ENCODE data around the gene CCL24.
"Not testable (repeated sequence)": the region's sequence is repeated elsewhere in the genome, so short reads cannot be mapped to it uniquely, and the experiment has no call there.

The CCL24 gene

GRCh38 chr7:75819711-75820110, 6.1 kb upstream of the CCL24 start:
- DNase-seq (ENCODE audit: low read depth): no peak

GRCh38 chr7:75818472-75818871, 4.9 kb upstream of the CCL24 start:
- no peak for DNase-seq (ENCODE audit: low read depth)

DNA sequence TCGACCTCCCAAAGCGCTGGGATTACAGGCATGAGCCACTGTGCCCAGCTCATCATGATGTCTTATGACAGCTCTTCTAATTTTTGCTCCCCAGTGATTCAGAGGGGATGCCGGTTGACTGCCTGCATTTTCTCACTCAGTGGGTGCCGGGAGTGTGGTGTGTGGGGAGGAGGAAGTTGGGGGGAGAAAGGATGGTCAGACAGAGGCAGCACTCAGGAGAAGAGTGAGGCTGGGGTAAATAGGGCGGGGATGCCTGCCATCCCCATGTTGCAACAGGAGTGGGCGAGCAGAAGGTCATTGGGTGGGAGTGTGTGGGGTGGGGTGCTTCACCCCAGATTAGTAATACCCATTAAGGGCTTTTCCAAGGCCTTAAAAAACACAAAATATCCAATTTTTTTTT, 3.5 kb upstream of the CCL24 start:
- no peak for DNase-seq (ENCODE audit: low read depth)

GRCh38 chr7:75815418-75816064, 1.9 kb upstream of the CCL24 start:
- no peak for DNase-seq (ENCODE audit: low read depth)

DNA sequence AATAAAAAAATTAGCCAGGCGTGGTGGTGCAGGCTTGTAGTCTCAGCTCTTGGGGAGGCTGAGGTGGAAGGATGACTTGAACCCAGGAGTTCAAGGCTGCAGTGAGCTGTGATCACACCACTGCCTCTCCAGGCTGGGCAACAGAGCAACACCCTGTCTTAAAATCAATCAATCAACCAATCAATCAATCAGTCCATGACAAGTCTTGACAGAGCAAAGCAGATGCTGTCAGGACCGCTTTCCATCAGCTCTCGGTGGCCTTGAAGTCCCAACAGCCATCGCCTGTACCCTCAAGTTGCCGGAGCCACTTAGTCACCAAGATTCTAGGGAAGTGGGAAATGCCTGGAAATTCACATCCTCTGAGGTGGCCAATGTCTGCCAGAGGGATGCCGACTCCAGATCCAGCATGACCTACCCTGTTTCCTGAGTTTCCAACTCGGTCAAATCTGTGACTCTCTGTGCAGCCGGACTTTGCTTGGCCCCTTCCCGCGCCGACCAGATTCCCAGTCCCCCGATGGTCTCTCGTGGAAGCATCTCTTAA, 871 bp upstream of the CCL24 start:
- DNase-seq (ENCODE audit: low read depth): no peak

DNA sequence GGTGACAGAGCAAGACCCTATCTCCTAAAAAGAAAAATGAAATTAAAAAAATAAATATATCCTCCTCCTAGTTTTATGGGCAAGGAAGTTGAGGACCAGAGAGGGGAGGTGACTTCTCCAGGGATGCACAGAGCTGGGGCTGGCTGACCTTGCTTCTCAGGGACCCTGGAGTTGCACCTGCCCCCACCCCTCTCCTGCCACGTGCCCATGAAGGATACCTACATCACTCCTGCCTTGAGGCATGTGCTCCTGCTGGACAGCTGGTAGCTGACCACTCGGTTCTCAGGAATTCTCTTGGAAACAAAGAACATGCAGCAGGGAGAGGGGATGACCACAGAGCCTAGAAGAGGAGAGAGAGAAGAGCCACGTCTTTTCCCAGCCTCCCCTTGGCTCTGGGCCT, 522 bp downstream of the CCL24 start:
- DNase-seq (ENCODE audit: low read depth): no peak

GRCh38 chr7:75811894-75812678, 1.5 kb downstream of the CCL24 start:
- DNase-seq (ENCODE audit: low read depth): no peak

- no peak for DNase-seq (ENCODE audit: low read depth)
Measured at GRCh38 chr7:75809396-75809795, 4.2 kb downstream of the CCL24 start.

- DNase-seq (ENCODE audit: low read depth): no peak
Measured at GRCh38 chr7:75808106-75808505, 5.5 kb downstream of the CCL24 start.

DNA sequence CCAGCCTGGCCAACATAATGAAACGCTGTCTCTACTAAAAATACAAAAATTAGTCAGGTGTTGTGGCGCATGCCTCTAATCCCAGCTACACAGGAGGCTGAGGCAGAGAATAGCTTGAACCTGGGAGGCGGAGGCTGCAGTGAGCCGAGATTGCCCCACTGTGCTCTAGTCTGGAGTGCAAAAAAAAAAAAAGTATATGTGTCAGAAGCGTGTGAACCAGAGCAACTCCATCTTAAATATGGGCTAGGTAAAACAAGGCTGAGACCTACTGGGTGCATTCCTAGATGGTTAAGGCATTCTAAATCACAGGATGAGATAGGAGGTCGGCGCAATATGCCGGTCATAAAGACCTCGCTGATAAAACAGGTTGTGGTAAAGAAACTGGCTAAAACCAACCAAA, 6.2 kb downstream of the CCL24 start:
- DNase-seq (ENCODE audit: low read depth): no peak

- DNase-seq (ENCODE audit: low read depth): no peak
Measured at GRCh38 chr7:75806560-75807307, 6.9 kb downstream of the CCL24 start.

DNA sequence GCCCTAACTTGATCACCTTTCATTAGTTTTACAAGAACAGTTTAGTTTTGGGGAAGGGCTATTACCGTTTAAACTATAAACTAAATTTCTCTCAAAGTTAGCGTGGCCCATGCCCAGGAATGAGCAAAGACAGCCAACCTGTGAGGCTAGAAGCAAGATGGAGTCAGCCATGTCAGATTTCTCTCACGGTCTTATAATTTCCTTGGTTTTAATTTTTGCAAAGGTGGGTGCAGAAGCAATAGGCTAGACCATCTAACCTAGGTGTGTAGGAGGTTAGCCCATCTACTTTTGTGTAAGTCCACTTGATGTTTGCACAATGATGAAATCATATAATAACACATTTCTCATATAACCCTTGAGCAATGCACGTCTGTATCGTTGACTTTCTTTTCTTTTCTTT, 8.9 kb downstream of the CCL24 start:
- DNase-seq (ENCODE audit: low read depth): no peak

- no peak for DNase-seq (ENCODE audit: low read depth)
Measured at GRCh38 chr7:75804004-75804403, 9.6 kb downstream of the CCL24 start.

- no peak for DNase-seq (ENCODE audit: low read depth)
Measured at GRCh38 chr7:75802552-75802821, 11.1 kb downstream of the CCL24 start.

DNA sequence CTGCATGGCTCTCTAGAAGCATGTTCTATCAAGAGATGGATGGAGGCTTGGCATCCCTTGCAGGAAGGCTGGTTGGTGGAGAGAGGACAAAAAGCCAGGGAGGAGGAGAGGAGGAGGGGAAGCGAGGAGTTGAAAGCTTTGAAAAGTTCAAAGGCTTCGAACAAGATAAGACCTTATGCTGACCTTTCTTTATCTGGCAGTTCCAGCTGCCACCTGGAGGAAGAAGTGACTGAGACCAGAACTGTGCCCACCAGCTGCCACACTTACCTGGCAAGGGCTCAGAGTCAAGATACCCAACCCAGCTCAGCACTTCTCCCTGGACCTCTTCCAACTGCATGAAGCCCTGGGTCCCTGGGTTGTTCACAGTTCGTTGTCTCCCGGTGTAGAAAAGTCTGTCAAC, 14.8 kb downstream of the CCL24 start:
- no peak for DNase-seq (ENCODE audit: low read depth)

- DNase-seq (ENCODE audit: low read depth): no peak
Measured at GRCh38 chr7:75796420-75796819, 17.2 kb downstream of the CCL24 start.

DNA sequence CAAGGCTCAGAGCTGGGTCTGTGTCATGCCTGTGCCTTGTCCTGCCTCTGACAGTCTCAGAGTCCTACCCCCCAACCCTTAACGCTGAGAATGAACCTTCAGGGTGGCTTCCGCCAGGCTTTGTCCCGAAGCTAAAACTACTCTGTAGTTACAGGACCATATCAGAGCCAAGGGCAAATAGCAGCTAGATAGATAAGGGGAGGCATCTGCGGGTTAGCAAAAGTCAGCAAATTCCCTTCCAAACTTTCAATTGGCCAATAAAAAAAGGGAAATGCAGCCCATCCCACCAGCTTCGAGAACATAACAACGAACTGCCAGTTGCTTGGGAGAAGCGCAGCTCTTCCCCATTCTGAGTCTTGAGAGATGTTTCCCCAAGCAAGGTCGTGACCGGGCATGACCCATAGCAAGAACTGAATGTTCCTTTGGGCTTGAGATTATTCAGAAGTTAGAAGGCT, 17.7 kb downstream of the CCL24 start:
- DNase-seq (ENCODE audit: low read depth): no peak

GRCh38 chr7:75793676-75794075, 19.9 kb downstream of the CCL24 start:
- no peak for DNase-seq (ENCODE audit: low read depth)

- DNase-seq (ENCODE audit: low read depth): not testable (repeated sequence)
Measured at GRCh38 chr7:75792567-75792966, 21.0 kb downstream of the CCL24 start.

- DNase-seq (ENCODE audit: low read depth): no peak
Measured at GRCh38 chr7:75789361-75789924, 24.2 kb downstream of the CCL24 start.

- not testable (repeated sequence) for DNase-seq (ENCODE audit: low read depth)
Measured at GRCh38 chr7:75788154-75788847, 25.3 kb downstream of the CCL24 start.

DNA sequence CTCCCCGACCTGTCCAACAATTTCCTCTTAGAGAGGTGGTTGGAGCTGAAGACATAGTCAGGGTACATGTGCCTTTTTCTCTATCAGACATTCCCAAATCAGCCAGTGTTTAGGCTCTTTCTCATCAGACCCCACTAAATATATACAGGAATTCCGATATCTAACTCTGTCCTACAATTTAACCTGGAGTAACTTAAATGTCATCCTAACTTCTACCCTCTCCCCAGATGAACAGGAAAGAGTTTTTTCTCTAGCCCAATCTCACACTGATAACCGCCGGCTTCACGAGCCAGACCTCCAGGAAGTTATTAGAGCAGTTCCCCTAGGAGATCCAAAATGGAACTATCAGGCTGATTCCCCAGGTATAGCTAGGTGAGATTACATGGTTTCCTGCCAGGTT, 30.5 kb downstream of the CCL24 start:
- not testable (repeated sequence) for DNase-seq (ENCODE audit: low read depth)
